GM19372 (cell line): ENCODE measurements around the gene AGBL5.
A peak's percentile ranks its signal among the peaks of the same experiment; 100 is the strongest.

ENCODE experiments used
- ATAC-seq: cut with Tn5 transposase; IDR thresholded peaks from one replicate; pipeline ENCODE4 v1.9.1; 2021; ENCODE audit warnings: mild to moderate bottlenecking, low read depth, moderate library complexity; ENCODE audit not compliant: unreplicated experiment

Gene AGBL5

GRCh38 chr2:27050996-27051901, at the start of gene AGBL5:
Gene AGBL5 (plus strand): TSS chr2:27051668. CDS start chr2:27052959, 1,291 bp downstream.
- ATAC-seq: peak; percentile 52

- ATAC-seq: no peak
Observed at GRCh38 chr2:27001950-27002349, 49.5 kb upstream of the AGBL5 start.

GRCh38 chr2:27003007-27003406, 48.5 kb upstream of the AGBL5 start:
- ATAC-seq: no peak

GRCh38 chr2:27003857-27004256, 47.6 kb upstream of the AGBL5 start:
- no peak for ATAC-seq

GRCh38 chr2:27006602-27007415, 44.7 kb upstream of the AGBL5 start:
- ATAC-seq: no peak

GRCh38 chr2:27007416-27008374, 43.8 kb upstream of the AGBL5 start:
- ATAC-seq: no peak

- no peak for ATAC-seq
Observed at GRCh38 chr2:27008678-27009077, 42.8 kb upstream of the AGBL5 start.

GRCh38 chr2:27009083-27009482, 42.4 kb upstream of the AGBL5 start:
- ATAC-seq: no peak

GRCh38 chr2:27009716-27010115, 41.8 kb upstream of the AGBL5 start:
- no peak for ATAC-seq

GRCh38 chr2:27010139-27010538, 41.3 kb upstream of the AGBL5 start:
- no peak for ATAC-seq

GRCh38 chr2:27013738-27014137, 37.7 kb upstream of the AGBL5 start:
- no peak for ATAC-seq

- ATAC-seq: no peak
Observed at GRCh38 chr2:27014771-27015433, 36.6 kb upstream of the AGBL5 start.

- ATAC-seq: no peak
Observed at GRCh38 chr2:27016801-27017325, 34.6 kb upstream of the AGBL5 start.

- ATAC-seq: no peak
Observed at GRCh38 chr2:27018142-27018541, 33.3 kb upstream of the AGBL5 start.

GRCh38 chr2:27019459-27019858, 32.0 kb upstream of the AGBL5 start:
- no peak for ATAC-seq

GRCh38 chr2:27019931-27020855, 31.3 kb upstream of the AGBL5 start:
- no peak for ATAC-seq

GRCh38 chr2:27021253-27022049, 30.0 kb upstream of the AGBL5 start:
- ATAC-seq: no peak

- no peak for ATAC-seq
Observed at GRCh38 chr2:27023740-27024139, 27.7 kb upstream of the AGBL5 start.
